ENCODE results near the gene CFAP77.
A peak's percentile ranks its signal among the peaks of the same experiment; 100 is the strongest.

Gene CFAP77

GRCh38 chr9:132516301-132516700 lies 106.3 kb downstream of the CFAP77 start:
- DNase-seq (ENCODE audit: low read depth in 2 of 2): no peak

GRCh38 chr9:132516911-132517310 lies 106.9 kb downstream of the CFAP77 start:
- DNase-seq (ENCODE audit: low read depth in 2 of 2): no peak

- DNase-seq (ENCODE audit: low read depth in 2 of 2): no peak
These were observed 108.0 kb downstream of the CFAP77 start for GRCh38 chr9:132517815-132518550.

GRCh38 chr9:132518626-132519025 lies 108.6 kb downstream of the CFAP77 start:
- DNase-seq (ENCODE audit: low read depth in 2 of 2): no peak

- DNase-seq (ENCODE audit: low read depth in 2 of 2): no peak
These were observed 109.0 kb downstream of the CFAP77 start for GRCh38 chr9:132519033-132519432.

- no peak for DNase-seq (ENCODE audit: low read depth in 2 of 2)
These were observed 110.6 kb downstream of the CFAP77 start for GRCh38 chr9:132520612-132521011.

- no peak for DNase-seq (ENCODE audit: low read depth in 2 of 2)
These were observed 115.5 kb downstream of the CFAP77 start for GRCh38 chr9:132525308-132526023.

- DNase-seq (ENCODE audit: low read depth in 2 of 2): no peak
These were observed 121.2 kb downstream of the CFAP77 start for GRCh38 chr9:132531195-132531594.

- no peak for DNase-seq (ENCODE audit: low read depth in 2 of 2)
These were observed 121.9 kb downstream of the CFAP77 start for GRCh38 chr9:132531710-132532570.

- no peak for DNase-seq (ENCODE audit: low read depth in 2 of 2)
These were observed 124.8 kb downstream of the CFAP77 start for GRCh38 chr9:132534832-132535231.

- DNase-seq (ENCODE audit: low read depth in 2 of 2): no peak
These were observed 126.1 kb downstream of the CFAP77 start for GRCh38 chr9:132536124-132536523.

GRCh38 chr9:132537352-132537751 lies 127.3 kb downstream of the CFAP77 start:
- no peak for DNase-seq (ENCODE audit: low read depth in 2 of 2)

- no peak for DNase-seq (ENCODE audit: low read depth in 2 of 2)
These were observed 128.1 kb downstream of the CFAP77 start for GRCh38 chr9:132538071-132538470.

- DNase-seq (ENCODE audit: low read depth in 2 of 2): no peak
These were observed 129.1 kb downstream of the CFAP77 start for GRCh38 chr9:132539096-132539495.

- DNase-seq (ENCODE audit: low read depth in 2 of 2): no peak
These were observed 131.0 kb downstream of the CFAP77 start for GRCh38 chr9:132541051-132541450.

- DNase-seq (ENCODE audit: low read depth in 2 of 2): no peak
These were observed 132.1 kb downstream of the CFAP77 start for GRCh38 chr9:132541870-132542830.

- DNase-seq (ENCODE audit: low read depth in 2 of 2): no peak
These were observed 133.2 kb downstream of the CFAP77 start for GRCh38 chr9:132543251-132543650.

GRCh38 chr9:132543960-132544359 lies 133.9 kb downstream of the CFAP77 start:
- no peak for DNase-seq (ENCODE audit: low read depth in 2 of 2)

GRCh38 chr9:132545578-132545977 lies 135.6 kb downstream of the CFAP77 start:
- no peak for DNase-seq (ENCODE audit: low read depth in 2 of 2)

GRCh38 chr9:132546148-132547051 lies 136.4 kb downstream of the CFAP77 start:
- DNase-seq (ENCODE audit: low read depth in 2 of 2): peak; percentile 2 to 5

All from fibroblast of skin of left biceps (primary cell).